NT2/D1 (cell line): ENCODE results near the gene HIPK4.

Source experiments
- DNase-seq: peaks from one replicate; pipeline ENCODE4 v3.0.0-alpha.2; 2011; ENCODE audit warnings: low read depth, low spot score
- H3K27me3 ChIP-seq: 2 replicates; pipeline ENCODE4 v1.6.0; 2011; ENCODE audit warnings: mild to moderate bottlenecking; ENCODE audit not compliant: insufficient read length, insufficient read depth
- H3K36me3 ChIP-seq: 2 replicates; pipeline ENCODE4 v1.6.1; 2011; ENCODE audit warnings: mild to moderate bottlenecking, low read length, mixed read lengths; ENCODE audit not compliant: insufficient read depth, insufficient read length
- H3K4me1 ChIP-seq: 2 replicates; pipeline ENCODE4 v1.5.1; 2011; ENCODE audit not compliant: insufficient read depth, insufficient read length
- H3K4me3 ChIP-seq: 2 replicates; pipeline ENCODE4 v1.5.1; 2011; ENCODE audit warnings: low read depth; ENCODE audit not compliant: insufficient read length
- H3K9ac ChIP-seq: 2 replicates; pipeline ENCODE4 v1.6.0; 2011; ENCODE audit warnings: low read depth; ENCODE audit not compliant: insufficient read length
- H3K9me3 ChIP-seq: 2 replicates; pipeline ENCODE4 v1.5.1; 2011; ENCODE audit warnings: mild to moderate bottlenecking, low read length; ENCODE audit not compliant: insufficient read depth
- SUZ12 ChIP-seq: IDR thresholded peaks from 2 replicates; pipeline ENCODE4 v1.6.1; 2011; ENCODE audit not compliant: insufficient read length, insufficient read depth; ENCODE audit errors: extremely low read depth
- YY1 ChIP-seq: IDR thresholded peaks from 2 replicates; pipeline ENCODE4 v1.6.1; 2011; ENCODE audit not compliant: insufficient read length, insufficient read depth
- ZNF274 ChIP-seq: IDR thresholded peaks from 2 replicates; pipeline ENCODE4 v1.6.1; 2011; ENCODE audit warnings: mild to moderate bottlenecking, low read depth, low read length

The HIPK4 gene

GRCh38 chr19:40360020-40360707 lies 29.8 kb downstream of the HIPK4 start:
- Histone ChIP-seq H3K9me3 (no peaks in the 10 kb centered on the region), H3K9ac (no peak overlapping the region), H3K4me3 (no peak overlapping the region), H3K4me1 (no peaks in the 10 kb centered on the region), H3K27me3 (no peaks in the 10 kb centered on the region), H3K36me3 (peaks cover 9% of the 10 kb centered on the region)
- TF ChIP-seq YY1 (no peak), SUZ12 (no peak), ZNF274 (no peak)
- no peak for DNase-seq

- Histone ChIP-seq H3K4me1 (no peaks in the 10 kb centered on the region), H3K9me3 (no peaks in the 10 kb centered on the region), H3K27me3 (no peaks in the 10 kb centered on the region), H3K36me3 (peaks cover 9% of the 10 kb centered on the region), H3K9ac (no peak overlapping the region), H3K4me3 (no peak overlapping the region)
- no peak for TF ChIP-seq ZNF274
- TF ChIP-seq YY1, result no peak
- no peak for TF ChIP-seq SUZ12
- no peak for DNase-seq
These were observed 31.2 kb downstream of the HIPK4 start for GRCh38 chr19:40358773-40359172.

GRCh38 chr19:40357640-40358039 lies 32.3 kb downstream of the HIPK4 start:
- Histone ChIP-seq H3K9ac (no peak overlapping the region), H3K27me3 (no peaks in the 10 kb centered on the region), H3K4me3 (no peak overlapping the region), H3K36me3 (peaks cover 9% of the 10 kb centered on the region), H3K9me3 (no peaks in the 10 kb centered on the region), H3K4me1 (no peaks in the 10 kb centered on the region)
- no peak for DNase-seq
- TF ChIP-seq SUZ12, result no peak
- no peak for TF ChIP-seq ZNF274
- TF ChIP-seq YY1, result no peak

- Histone ChIP-seq H3K4me1 (no peaks in the 10 kb centered on the region), H3K36me3 (peaks cover 9% of the 10 kb centered on the region), H3K9me3 (no peaks in the 10 kb centered on the region), H3K27me3 (no peaks in the 10 kb centered on the region), H3K9ac (no peak overlapping the region), H3K4me3 (no peak overlapping the region)
- no peak for DNase-seq
- TF ChIP-seq SUZ12, result no peak
- TF ChIP-seq YY1, result no peak
- TF ChIP-seq ZNF274, result no peak
These were observed 33.0 kb downstream of the HIPK4 start for GRCh38 chr19:40356681-40357595.

- Histone ChIP-seq H3K27me3 (no peaks in the 10 kb centered on the region), H3K4me3 (no peak overlapping the region), H3K4me1 (no peaks in the 10 kb centered on the region), H3K36me3 (peaks cover 12% of the 10 kb centered on the region), H3K9ac (no peak overlapping the region), H3K9me3 (no peaks in the 10 kb centered on the region)
- no peak for TF ChIP-seq SUZ12
- no peak for TF ChIP-seq ZNF274
- TF ChIP-seq YY1, result no peak
- DNase-seq, result no peak
These were observed 33.9 kb downstream of the HIPK4 start for GRCh38 chr19:40355975-40356680.

- Histone ChIP-seq H3K27me3 (no peaks in the 10 kb centered on the region), H3K9ac (peak overlapping the region; percentile 58), H3K4me3 (peak overlapping the region; percentile 49), H3K4me1 (no peaks in the 10 kb centered on the region), H3K36me3 (peaks cover 8% of the 10 kb centered on the region), H3K9me3 (no peaks in the 10 kb centered on the region)
- no peak for TF ChIP-seq YY1
- TF ChIP-seq ZNF274, result no peak
- no peak for TF ChIP-seq SUZ12
- DNase-seq, result no peak
These were observed 40.9 kb downstream of the HIPK4 start for GRCh38 chr19:40348961-40349507.
